OCI-LY7 (cell line): ENCODE data around the gene MAP4.

ENCODE experiments used
- EZH2phosphoT487 ChIP-seq: fragments of 200-600 bp; sonication (generic); IDR thresholded peaks from 2 replicates; pipeline ENCODE4 v1.6.1; 2018; ENCODE audit warnings: low read depth, borderline replicate concordance, mild to moderate bottlenecking, mixed run types, antibody characterized with exemption, low read length, moderate library complexity, mixed read lengths
- TF ChIP-seq, protein P1 (sequence below): fragments of 200-600 bp; sonication (generic); conservative IDR thresholded peaks from 2 replicates; pipeline ENCODE4 v1.5.1; 2014; ENCODE audit warnings: mild to moderate bottlenecking, antibody characterized with exemption, low read length, moderate library complexity, mixed read lengths

DNA sequence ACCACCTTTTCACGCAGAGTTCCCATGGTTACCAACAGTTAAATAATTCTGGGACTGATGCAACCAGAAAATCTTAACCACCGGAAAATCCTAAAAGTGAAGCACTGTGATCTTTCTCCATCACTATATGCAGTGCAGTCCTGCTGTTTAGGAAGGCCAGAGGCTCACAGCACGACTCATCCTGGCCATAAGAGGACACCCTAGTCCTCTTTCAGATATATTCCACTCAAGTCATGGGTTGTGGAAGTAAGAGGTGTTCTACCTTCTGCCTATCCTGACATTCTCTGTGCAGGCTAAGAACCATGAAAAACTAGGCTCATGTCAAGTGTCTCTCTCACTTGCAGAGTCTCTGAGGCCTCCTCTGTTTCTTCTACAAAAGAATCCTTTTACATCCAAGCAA, 146.1 kb downstream of the MAP4 start:
- TF ChIP-seq, protein P1, sequence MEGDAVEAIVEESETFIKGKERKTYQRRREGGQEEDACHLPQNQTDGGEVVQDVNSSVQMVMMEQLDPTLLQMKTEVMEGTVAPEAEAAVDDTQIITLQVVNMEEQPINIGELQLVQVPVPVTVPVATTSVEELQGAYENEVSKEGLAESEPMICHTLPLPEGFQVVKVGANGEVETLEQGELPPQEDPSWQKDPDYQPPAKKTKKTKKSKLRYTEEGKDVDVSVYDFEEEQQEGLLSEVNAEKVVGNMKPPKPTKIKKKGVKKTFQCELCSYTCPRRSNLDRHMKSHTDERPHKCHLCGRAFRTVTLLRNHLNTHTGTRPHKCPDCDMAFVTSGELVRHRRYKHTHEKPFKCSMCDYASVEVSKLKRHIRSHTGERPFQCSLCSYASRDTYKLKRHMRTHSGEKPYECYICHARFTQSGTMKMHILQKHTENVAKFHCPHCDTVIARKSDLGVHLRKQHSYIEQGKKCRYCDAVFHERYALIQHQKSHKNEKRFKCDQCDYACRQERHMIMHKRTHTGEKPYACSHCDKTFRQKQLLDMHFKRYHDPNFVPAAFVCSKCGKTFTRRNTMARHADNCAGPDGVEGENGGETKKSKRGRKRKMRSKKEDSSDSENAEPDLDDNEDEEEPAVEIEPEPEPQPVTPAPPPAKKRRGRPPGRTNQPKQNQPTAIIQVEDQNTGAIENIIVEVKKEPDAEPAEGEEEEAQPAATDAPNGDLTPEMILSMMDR = no peak
- no peak for TF ChIP-seq EZH2phosphoT487
